ENCODE measurements around the gene SLC22A3. TPM values are rescaled to one million over a fixed set of nuclear protein-coding genes. Genes with fewer than 3 reads are reported as not detected.

SLC22A3 gene
- total RNA-seq, 1 experiment from 2014 or later: 0.07 TPM

GRCh38 chr6:160439751-160440150 is 91.6 kb downstream of the SLC22A3 start (continued):
- TF ChIP-seq, protein P1, sequence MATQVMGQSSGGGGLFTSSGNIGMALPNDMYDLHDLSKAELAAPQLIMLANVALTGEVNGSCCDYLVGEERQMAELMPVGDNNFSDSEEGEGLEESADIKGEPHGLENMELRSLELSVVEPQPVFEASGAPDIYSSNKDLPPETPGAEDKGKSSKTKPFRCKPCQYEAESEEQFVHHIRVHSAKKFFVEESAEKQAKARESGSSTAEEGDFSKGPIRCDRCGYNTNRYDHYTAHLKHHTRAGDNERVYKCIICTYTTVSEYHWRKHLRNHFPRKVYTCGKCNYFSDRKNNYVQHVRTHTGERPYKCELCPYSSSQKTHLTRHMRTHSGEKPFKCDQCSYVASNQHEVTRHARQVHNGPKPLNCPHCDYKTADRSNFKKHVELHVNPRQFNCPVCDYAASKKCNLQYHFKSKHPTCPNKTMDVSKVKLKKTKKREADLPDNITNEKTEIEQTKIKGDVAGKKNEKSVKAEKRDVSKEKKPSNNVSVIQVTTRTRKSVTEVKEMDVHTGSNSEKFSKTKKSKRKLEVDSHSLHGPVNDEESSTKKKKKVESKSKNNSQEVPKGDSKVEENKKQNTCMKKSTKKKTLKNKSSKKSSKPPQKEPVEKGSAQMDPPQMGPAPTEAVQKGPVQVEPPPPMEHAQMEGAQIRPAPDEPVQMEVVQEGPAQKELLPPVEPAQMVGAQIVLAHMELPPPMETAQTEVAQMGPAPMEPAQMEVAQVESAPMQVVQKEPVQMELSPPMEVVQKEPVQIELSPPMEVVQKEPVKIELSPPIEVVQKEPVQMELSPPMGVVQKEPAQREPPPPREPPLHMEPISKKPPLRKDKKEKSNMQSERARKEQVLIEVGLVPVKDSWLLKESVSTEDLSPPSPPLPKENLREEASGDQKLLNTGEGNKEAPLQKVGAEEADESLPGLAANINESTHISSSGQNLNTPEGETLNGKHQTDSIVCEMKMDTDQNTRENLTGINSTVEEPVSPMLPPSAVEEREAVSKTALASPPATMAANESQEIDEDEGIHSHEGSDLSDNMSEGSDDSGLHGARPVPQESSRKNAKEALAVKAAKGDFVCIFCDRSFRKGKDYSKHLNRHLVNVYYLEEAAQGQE (IDR thresholded peaks at IDR 0.05; ENCODE audit: low read depth): no peak

DNA sequence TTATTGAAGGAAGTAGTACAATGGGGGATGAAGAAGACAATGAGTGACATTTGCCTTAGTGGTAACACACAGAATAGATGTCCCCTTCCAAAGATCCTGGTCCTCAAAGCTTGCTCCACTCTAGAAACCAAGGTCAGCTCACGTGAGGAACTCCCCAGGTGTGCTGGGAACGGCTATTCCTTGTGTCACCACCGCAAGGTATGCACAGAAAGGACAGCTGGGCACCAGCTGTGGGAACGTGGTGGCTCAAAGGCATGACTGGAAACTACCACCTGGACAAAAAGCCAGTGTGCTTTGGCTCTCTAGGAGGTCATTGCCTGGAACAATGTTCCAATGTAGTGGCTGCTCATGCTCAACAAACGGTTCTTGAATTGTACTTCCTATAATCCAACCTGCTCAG is 94.0 kb downstream of the SLC22A3 start:
- intact Hi-C loops (cut with micrococcal nuclease): no loop called here
- TF ChIP-seq CEBPB (IDR thresholded peaks at IDR 0.05; ENCODE audit: low read depth): no peak
- TF ChIP-seq JUND (IDR thresholded peaks at IDR 0.05): no peak
- TF ChIP-seq, protein P1 (IDR thresholded peaks at IDR 0.05; ENCODE audit: low read depth): no peak
- TF ChIP-seq EZH2 (IDR thresholded peaks at IDR 0.05): no peak
- no peak for TF ChIP-seq ZBTB33 (IDR thresholded peaks at IDR 0.05; ENCODE audit: extremely low read depth, insufficient replicate concordance, low read length)
- TF ChIP-seq, protein P2, sequence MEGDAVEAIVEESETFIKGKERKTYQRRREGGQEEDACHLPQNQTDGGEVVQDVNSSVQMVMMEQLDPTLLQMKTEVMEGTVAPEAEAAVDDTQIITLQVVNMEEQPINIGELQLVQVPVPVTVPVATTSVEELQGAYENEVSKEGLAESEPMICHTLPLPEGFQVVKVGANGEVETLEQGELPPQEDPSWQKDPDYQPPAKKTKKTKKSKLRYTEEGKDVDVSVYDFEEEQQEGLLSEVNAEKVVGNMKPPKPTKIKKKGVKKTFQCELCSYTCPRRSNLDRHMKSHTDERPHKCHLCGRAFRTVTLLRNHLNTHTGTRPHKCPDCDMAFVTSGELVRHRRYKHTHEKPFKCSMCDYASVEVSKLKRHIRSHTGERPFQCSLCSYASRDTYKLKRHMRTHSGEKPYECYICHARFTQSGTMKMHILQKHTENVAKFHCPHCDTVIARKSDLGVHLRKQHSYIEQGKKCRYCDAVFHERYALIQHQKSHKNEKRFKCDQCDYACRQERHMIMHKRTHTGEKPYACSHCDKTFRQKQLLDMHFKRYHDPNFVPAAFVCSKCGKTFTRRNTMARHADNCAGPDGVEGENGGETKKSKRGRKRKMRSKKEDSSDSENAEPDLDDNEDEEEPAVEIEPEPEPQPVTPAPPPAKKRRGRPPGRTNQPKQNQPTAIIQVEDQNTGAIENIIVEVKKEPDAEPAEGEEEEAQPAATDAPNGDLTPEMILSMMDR (IDR thresholded peaks at IDR 0.05 in 2 of 3, conservative IDR thresholded peaks at IDR 0.05 in 1 of 3; ENCODE audit: borderline replicate concordance in 1 of 3, insufficient read depth in 1 of 3, low read depth in 2 of 3, low read length in 2 of 3): no peak
- no peak for TF ChIP-seq EZH2phosphoT487 (IDR thresholded peaks at IDR 0.05; ENCODE audit: borderline replicate concordance)
- TF ChIP-seq RAD21 (IDR thresholded peaks at IDR 0.05; ENCODE audit: low read depth): no peak
- no peak for TF ChIP-seq ATF3 (IDR thresholded peaks at IDR 0.05)
- TF ChIP-seq SRF (IDR thresholded peaks at IDR 0.05; ENCODE audit: low read depth): no peak
- TF ChIP-seq, protein P3, sequence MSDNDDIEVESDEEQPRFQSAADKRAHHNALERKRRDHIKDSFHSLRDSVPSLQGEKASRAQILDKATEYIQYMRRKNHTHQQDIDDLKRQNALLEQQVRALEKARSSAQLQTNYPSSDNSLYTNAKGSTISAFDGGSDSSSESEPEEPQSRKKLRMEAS (IDR thresholded peaks at IDR 0.05): no peak
- no peak for TF ChIP-seq ELF1 (IDR thresholded peaks at IDR 0.05; ENCODE audit: borderline replicate concordance, low read depth)
- no peak for TF ChIP-seq YY1 (IDR thresholded peaks at IDR 0.05; ENCODE audit: extremely low read depth, insufficient replicate concordance, low read depth, low read length)

More for the DNA sequence above, 94.0 kb downstream of the SLC22A3 start:
- H4K20me1 ChIP-seq (ENCODE audit: insufficient read depth): no peaks in the 10 kb centered on the region
- ChIA-PET POLR2A (no interaction called here), RAD21 (ENCODE audit: low non-redundant PET in 1 of 2, low total read pairs in 2 of 2, uncharacterized antibody in 2 of 2, unreplicated experiment in 2 of 2) (no interaction called here), CTCF (no interaction called here)
- H3K9me3 ChIP-seq (ENCODE audit: control insufficient read depth in 1 of 2, insufficient read depth in 1 of 2, low read depth in 1 of 2, low read length in 2 of 2): no peaks in the 10 kb centered on the region
- no TSS peak for BruUV-seq (replicated peaks)
- no peak overlapping the region for H3K4me3 ChIP-seq (replicated peaks in 1 of 2; ENCODE audit: low read depth in 1 of 2, low read length in 2 of 2)
- H3K36me3 ChIP-seq (ENCODE audit: control insufficient read depth in 1 of 2, insufficient read depth in 2 of 2, low read length in 2 of 2): no peaks in the 10 kb centered on the region
- H3K9ac ChIP-seq (ENCODE audit: low read length): no peak overlapping the region
- no peaks in the 10 kb centered on the region for H3K4me1 ChIP-seq (ENCODE audit: control insufficient read depth in 1 of 2, insufficient read depth in 2 of 2, low read length in 2 of 2)
- H3K9me2 ChIP-seq (ENCODE audit: insufficient read depth): no peaks in the 10 kb centered on the region
- ATAC-seq: no peak
- no peak for DNase-seq (ENCODE audit: low read depth, low spot score)
- peaks cover 5% of the 10 kb centered on the region; the same call in 1 of the 2 replicates for H3K27me3 ChIP-seq (ENCODE audit: insufficient read depth, low read length)
- H3K27ac ChIP-seq (ENCODE audit: low read depth, low read length): no peak overlapping the region
- H3K4me2 ChIP-seq (ENCODE audit: low read length): no peak overlapping the region
- no peaks in the 10 kb centered on the region for H3K79me2 ChIP-seq (ENCODE audit: insufficient read depth, low read length)
- no peak overlapping the region for H2AFZ ChIP-seq (ENCODE audit: low read depth, low read length, poor library complexity, severe bottlenecking)
